Activated T-helper 1 cell treated with anti-CD3 and anti-CD28 coated beads, Interleukin-2, amount 50 U/mL, for 16 hours (primary cell): Measurements from ENCODE around the gene SH3TC1.

ENCODE experiments used
- DNase-seq, 2 donors: peaks; one replicate each; pipeline ENCODE4 v3.0.0-alpha.2; 2020; ENCODE audit warnings: low read depth in 1 of 2, low spot score in 1 of 2

SH3TC1 gene

DNA sequence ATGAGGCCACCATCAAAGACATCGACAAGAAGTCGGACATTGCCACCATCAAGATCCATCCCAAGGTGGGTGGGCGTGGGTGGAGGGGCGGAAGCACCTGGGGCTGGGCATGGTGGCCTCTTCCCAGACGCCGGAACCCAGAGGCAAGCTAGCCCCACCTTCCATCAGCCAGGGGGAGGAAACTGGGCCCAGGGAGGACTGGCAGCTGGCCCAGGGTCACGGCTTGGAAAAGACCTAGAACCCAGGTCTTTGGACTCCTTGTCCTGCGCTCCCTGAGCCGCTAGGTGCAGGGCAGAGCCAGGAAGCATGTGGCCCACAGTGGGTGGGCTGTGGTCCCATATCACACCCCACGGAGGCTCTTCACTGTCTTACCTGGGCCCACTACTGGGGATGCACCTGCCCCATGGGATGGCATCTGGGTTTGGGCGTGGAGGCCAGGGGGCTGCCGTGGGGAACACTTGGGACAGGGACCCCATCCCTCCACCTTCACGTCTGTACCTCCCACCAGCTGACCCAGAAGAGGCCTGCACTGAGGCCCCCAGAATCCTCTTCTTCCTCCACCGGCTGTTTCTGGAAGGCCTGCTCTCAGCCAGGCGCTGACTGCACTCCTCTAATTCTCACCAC, 87.7 kb downstream of the SH3TC1 start:
- DNase-seq = no peak

DNA sequence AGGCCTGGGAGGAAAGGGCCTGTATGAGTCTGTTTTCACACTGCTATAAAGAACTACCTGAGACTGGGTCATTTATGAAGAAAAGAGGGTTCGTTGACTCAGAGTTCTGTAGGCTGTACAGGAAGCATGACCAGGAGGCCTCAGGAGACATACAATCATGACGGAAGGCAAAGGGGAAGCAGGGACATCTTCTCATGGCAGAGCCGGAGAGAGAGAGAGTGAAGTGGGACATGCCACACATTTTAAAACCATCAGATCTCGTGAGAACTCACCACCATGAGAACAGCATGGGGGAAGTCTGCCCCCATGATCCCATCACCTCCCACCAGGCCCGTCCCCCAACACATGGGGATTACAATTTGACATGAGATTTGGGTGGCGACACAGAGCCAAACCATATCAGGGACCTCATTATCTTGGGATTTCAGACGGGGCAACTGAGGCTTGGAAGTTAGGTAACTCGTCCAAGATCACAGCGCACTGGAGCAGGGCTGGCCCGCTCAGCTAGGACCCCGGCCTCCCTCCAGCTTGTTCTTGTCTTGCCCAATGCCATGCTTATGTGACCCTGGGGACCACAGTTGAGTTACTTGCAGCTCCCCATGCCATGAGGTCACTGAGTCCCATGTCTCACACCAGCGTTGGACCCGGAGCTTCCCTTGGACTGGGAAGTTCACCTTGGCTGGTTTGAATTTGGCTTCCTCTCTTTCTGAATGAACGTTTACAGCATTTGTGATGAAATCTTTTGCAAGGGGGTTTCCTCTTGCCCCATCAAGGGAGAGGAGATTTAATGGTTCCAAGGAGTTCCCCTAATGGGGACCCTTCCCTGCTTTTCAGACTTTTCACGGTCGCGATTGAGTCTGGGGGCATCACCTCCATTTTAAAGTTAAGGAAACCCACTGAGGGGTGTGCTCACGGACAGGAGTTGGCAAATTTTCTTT, 88.5 kb downstream of the SH3TC1 start:
- no peak for DNase-seq

GRCh38 chr4:8289151-8289750, 90.2 kb downstream of the SH3TC1 start:
- no peak for DNase-seq

DNA sequence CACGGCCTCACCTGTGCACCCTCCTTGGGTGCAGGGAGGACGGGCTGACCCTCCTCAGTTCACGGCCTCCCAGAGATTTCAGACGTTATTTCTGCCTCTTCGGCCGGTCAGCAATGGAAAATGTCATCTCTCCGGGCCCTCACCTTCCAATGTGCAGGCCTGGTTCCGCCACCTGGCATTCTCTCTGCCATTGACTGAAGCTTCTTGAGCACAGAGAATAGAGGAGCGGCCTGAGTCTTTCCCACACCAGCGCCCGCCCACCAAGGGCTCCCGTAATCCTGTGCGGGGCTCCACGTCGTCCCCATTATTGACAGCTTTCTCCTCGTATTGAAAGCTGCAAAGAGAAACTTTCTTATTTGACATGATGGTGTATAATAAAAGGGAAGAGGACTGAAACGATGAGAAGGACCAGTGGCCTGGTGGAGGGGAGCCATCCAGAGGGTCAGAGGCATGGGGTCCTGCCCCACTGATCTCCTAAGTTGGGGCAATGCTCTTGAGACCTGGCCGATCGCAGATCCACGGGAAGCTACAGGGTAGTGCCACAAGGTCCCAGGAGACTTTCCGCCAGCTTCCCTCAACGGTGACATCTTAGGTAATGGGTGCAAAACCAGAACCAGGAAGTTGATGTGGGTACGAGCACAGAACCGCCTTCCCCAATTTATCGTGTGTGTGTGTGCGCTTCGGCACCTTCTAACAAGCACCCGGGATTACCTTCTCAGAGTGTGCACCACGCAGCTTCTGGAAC, 91.0 kb downstream of the SH3TC1 start:
- no peak for DNase-seq

GRCh38 chr4:8290701-8290970, 91.5 kb downstream of the SH3TC1 start:
- DNase-seq = no peak
